ENCODE data around the gene BDNF.
"Not testable (repeated sequence)": the region's sequence is repeated elsewhere in the genome, so short reads cannot be mapped to it uniquely, and the experiment has no call there.

The BDNF gene

GRCh38 chr11:27665508-27666101 lies 34.6 kb downstream of the BDNF start:
- peak; percentile 28 for DNase-seq

- DNase-seq, result no peak
Observed at GRCh38 chr11:27663326-27663725, 36.9 kb downstream of the BDNF start.

GRCh38 chr11:27660171-27660570 lies 40.1 kb downstream of the BDNF start:
- no peak for DNase-seq

- DNase-seq, result no peak
Observed at GRCh38 chr11:27658535-27659236, 41.6 kb downstream of the BDNF start.

GRCh38 chr11:27656806-27657483 lies 43.3 kb downstream of the BDNF start:
- no peak for DNase-seq

- DNase-seq, result no peak
Observed at GRCh38 chr11:27656320-27656719, 43.9 kb downstream of the BDNF start.

- DNase-seq, result no peak
Observed at GRCh38 chr11:27653990-27654758, 46.1 kb downstream of the BDNF start.

- DNase-seq, result no peak
Observed at GRCh38 chr11:27651711-27652110, 48.5 kb downstream of the BDNF start.

- DNase-seq, result no peak
Observed at GRCh38 chr11:27650988-27651387, 49.3 kb downstream of the BDNF start.

GRCh38 chr11:27649800-27650199 lies 50.5 kb downstream of the BDNF start:
- DNase-seq, result no peak

- no peak for DNase-seq
Observed at GRCh38 chr11:27648840-27649239, 51.4 kb downstream of the BDNF start.

- no peak for DNase-seq
Observed at GRCh38 chr11:27646051-27646818, 54.0 kb downstream of the BDNF start.

GRCh38 chr11:27642954-27643353 lies 57.3 kb downstream of the BDNF start:
- DNase-seq, result no peak

GRCh38 chr11:27640954-27641353 lies 59.3 kb downstream of the BDNF start:
- DNase-seq, result no peak

GRCh38 chr11:27635567-27636037 lies 64.7 kb downstream of the BDNF start:
- no peak for DNase-seq

- not testable (repeated sequence) for DNase-seq
Observed at GRCh38 chr11:27634776-27635175, 65.5 kb downstream of the BDNF start.

GRCh38 chr11:27634282-27634681 lies 66.0 kb downstream of the BDNF start:
- not testable (repeated sequence) for DNase-seq

- DNase-seq, result not testable (repeated sequence)
Observed at GRCh38 chr11:27629023-27629422, 71.2 kb downstream of the BDNF start.

GRCh38 chr11:27627979-27628378 lies 72.3 kb downstream of the BDNF start:
- no peak for DNase-seq

- DNase-seq, result no peak
Observed at GRCh38 chr11:27626938-27627586, 73.2 kb downstream of the BDNF start.

GRCh38 chr11:27626269-27626937 lies 73.9 kb downstream of the BDNF start:
- DNase-seq, result no peak
